GM19099 (cell line): Measurements from ENCODE around the gene SUMF1.

Experiments used
- POLR2A ChIP-seq: IDR thresholded peaks from 3 replicates; pipeline ENCODE4 v1.6.1; 2011; ENCODE audit warnings: low read depth; ENCODE audit not compliant: insufficient read length; ENCODE audit errors: extremely low read depth

Gene SUMF1

GRCh38 chr3:4478261-4478660 is 11.2 kb upstream of the SUMF1 start:
- no peak for TF ChIP-seq POLR2A

GRCh38 chr3:4476496-4476895 is 9.4 kb upstream of the SUMF1 start:
- TF ChIP-seq POLR2A, result no peak

DNA sequence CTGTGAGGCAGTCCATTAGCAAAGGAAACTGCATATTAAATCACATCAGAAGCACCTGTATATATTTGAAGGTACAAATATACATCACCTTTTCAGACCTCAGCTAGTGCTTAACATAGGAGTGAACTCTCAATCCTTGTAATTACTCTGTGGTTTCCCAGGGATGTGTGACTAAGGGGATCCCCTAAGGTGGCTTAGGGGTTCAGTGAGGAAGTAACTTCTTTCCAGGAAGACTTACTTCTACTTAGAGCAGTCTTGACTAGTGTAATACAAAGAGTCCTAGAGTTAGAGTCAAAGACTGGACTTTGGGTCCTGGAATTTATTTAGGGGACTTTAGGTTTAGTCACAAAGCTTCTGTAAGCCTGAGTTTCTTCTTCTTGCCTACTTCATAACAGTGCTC is 8.7 kb upstream of the SUMF1 start:
- TF ChIP-seq POLR2A, result no peak

- TF ChIP-seq POLR2A, result no peak
Measured at GRCh38 chr3:4474683-4475490, 7.8 kb upstream of the SUMF1 start.

GRCh38 chr3:4472766-4473165 is 5.7 kb upstream of the SUMF1 start:
- no peak for TF ChIP-seq POLR2A

DNA sequence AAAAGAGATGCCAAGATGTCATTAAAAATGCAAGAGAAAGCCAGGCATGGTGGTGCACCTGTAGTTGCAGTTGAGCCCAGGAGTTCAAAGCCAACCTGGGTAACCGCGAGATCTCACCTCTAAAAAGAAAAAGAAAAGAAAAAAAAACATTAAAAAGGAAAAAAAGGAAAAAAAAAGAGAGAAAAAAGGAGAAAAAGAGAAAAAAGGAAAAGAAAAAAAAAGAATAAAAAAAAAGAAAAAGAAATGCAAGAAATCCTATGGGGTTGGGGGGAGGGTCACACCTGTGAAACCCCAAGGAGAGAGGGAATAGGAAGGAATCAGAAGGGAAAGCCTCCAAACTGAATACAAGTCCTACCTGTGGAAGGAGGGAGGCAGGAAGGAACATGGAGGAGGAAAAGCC is 5.2 kb upstream of the SUMF1 start:
- TF ChIP-seq POLR2A, result no peak

GRCh38 chr3:4471907-4472306 is 4.8 kb upstream of the SUMF1 start:
- no peak for TF ChIP-seq POLR2A

GRCh38 chr3:4467522-4467867 is 426 bp upstream of the SUMF1 start:
- TF ChIP-seq POLR2A, result no peak

DNA sequence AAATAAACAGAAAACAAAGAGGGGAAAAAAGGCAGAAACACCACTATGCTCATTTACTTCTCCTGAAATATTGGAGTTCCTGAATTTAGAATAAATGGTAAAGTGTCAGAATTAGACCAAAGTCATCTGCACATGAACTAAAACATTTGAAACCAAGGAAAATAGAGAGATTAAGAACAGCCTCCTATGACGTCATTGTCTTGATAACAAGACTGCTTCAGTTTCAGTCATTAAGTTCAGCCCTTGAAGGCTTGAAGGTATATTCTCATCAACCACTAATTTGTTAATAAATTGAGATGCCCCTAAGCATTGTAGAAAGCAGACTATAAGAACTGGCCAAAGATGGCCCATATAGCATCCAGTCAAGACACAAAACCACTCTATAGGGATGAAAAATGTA is 2.5 kb downstream of the SUMF1 start:
- TF ChIP-seq POLR2A, result no peak

DNA sequence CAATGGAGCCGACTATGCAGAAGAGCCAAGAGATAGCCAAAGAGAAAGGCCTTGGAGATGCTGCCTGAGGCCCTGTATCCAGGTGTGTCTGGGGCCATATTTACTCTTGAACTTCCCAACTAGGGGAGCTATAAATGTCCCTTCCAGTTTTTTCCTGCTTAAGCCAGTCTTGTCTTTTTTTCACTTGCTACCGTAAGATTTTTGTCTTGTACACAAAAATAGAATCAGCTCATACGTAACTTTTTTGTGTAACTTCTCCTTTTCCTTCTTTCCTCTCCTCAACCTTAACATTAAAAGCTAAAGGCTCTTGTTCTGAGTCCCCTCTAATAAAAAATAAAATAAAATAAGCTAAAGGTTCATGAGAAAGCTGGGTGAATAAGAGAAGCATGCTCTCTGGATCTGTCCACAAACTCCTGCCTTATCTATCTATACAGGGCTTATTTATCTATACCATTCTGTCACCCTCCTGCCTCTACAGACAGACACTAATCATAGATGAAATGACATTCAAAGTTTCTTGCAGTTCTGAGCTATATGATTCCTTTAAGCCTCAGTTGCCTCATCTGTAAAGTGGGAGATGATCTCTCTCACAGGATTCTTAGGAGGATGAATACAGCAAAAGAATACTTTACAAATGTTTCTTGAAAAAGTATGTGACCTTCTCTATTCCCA is 4.6 kb downstream of the SUMF1 start:
- no peak for TF ChIP-seq POLR2A

- TF ChIP-seq POLR2A, result no peak
Measured at GRCh38 chr3:4461468-4462090, 5.5 kb downstream of the SUMF1 start.

DNA sequence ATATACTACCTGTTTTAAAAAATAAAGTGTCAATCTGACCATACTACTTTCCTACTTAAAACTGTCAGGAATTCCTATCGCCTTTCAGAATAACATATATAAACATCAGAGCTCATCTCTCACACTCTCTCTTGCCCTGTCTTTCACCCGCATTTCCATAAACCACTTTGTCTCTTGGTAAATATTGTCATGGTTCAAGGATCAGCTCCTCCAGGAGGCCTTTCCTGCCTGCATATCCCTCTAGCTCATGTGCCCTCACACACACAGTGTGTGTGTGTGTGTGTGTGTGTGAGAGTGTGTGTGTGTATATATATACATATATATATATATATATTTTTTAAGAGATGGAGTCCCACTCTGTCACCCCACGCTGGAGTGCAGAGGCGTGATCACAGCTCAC is 6.7 kb downstream of the SUMF1 start:
- no peak for TF ChIP-seq POLR2A

DNA sequence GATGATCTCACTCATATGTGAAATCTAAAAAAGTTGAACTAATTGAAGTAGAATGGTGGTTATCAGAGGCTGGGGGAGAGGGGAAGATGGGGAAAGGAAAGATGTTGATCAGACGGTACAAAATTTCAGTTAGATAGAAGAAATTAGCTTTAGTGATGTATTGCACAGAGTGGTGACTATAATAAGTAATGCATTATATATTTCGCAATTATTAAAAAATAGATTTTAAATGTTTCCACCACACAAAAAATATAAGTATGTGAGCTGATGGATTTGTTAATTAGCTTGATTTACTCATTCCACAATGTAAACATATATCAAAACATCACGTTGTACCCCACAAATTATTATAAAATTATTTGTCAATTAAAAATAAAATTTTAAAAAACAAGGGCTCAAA is 8.1 kb downstream of the SUMF1 start:
- TF ChIP-seq POLR2A, result no peak

DNA sequence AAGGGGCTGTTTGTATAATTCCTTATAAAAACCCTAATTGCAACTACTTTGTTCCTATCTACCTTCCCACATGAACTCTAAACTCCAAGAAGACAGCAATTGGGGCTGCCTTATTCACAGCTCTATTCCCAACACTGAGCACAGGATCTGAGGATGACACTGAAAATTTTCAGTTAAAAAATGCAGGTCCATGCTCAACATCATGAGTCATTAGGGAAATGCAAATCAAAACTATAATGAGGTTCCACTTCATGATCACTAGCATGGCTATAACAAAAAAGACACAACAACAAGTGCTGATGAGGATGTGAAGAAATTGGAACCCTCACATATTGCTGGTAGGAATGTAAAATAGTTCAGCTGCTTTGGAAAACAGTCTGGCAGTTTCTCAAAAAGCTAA is 12.9 kb downstream of the SUMF1 start:
- TF ChIP-seq POLR2A, result no peak

DNA sequence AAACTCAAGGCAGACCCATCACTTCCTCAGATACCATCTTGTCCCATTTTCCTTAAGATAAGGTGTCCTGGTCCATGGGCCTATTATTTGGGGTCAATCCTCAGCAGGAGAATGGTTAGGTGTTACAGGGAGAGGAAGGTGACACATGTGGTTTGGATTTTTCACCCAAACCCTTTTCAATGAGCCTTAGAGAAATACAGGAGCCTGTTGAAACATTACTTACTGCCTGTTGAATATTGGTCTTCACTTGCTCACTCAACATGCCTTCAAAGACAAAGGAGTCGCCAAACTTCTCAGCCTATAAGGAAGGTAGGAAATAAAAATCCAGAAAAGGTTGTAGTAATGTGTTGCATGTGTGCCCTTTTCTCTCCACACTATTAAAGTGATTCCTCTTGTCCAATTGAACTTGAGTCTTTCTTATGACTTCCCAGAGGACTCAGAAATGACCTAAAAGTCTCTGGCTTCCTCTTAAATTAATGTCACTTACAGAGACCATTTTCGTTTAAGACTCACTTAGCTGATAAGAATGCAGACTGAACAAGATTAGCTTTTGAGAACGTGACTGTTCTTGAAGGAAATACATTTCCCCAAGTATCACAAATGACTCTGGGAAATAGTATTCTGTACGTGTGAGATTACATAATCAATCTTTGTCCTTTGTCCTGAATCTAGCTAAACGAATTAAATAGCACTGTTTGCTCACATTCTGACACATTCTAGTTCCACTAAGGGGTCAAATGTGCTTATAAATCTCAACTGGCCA is 17.8 kb downstream of the SUMF1 start:
- no peak for TF ChIP-seq POLR2A

DNA sequence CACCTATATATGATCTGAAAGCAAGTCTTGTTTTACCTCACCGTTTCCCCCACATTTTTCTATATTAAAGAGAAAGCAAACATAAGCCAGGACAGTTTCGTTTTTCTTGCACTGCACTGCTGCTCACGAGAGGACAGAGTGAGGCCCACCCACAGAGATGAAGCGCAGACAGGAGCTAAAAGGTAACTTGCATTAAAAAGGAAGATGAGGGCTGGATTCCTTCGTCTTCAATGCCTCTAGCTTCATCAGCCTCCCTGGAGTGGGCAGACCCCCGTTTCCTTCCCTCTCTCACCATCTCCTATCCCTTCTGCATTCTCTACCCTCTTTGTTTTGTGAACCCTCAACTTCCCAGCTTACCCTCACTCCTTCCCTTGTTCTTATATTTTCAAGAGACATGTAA is 18.9 kb downstream of the SUMF1 start:
- TF ChIP-seq POLR2A, result no peak

GRCh38 chr3:4447295-4447999 is 19.6 kb downstream of the SUMF1 start:
- TF ChIP-seq POLR2A, result no peak
